GM12878 (cell line): ENCODE results near the gene TNFAIP2. TPM values are rescaled to one million over a fixed set of nuclear protein-coding genes. Genes with fewer than 3 reads are reported as not detected.

Experiments
- ATAC-seq: fragments of 200-7000 bp; cut with Tn5 transposase; 3 replicates; pipeline ENCODE4 v1.9.1; 2020; ENCODE audit warnings: mild to moderate bottlenecking, moderate library complexity
- BruUV-seq: library from RNA; stranded (reverse); fragments of 400-500 nt; replicated peaks from 2 replicates; lab custom pipeline; 2021; lab: Mats Ljungman, UMichigan
- CTCF ChIA-PET: fragments of 300-600 bp; sonication (Branson Sonifier 250); formaldehyde crosslinking; extraction: SDS; loops from one replicate; lab custom pipeline; 2021; ENCODE audit warnings: inconsistent platforms; lab: Yijun Ruan, JAX
- POLR2A ChIA-PET: fragments of 350-600 bp; formaldehyde crosslinking; extraction: SDS; loops from one replicate; lab custom pipeline; 2021; ENCODE audit warnings: inconsistent platforms; lab: Charles Lee
- RAD21 ChIA-PET: fragments of 300-600 bp; sonication (Branson Sonifier 250); formaldehyde crosslinking; loops from one replicate; lab custom pipeline; 2023; ENCODE audit warnings: antibody characterized with exemption; ENCODE audit not compliant: unreplicated experiment; lab: Charles Lee
- SMC1A ChIA-PET: fragments of 300-600 bp; sonication (Branson Sonifier 250); formaldehyde crosslinking; loops from one replicate; lab custom pipeline; 2023; ENCODE audit not compliant: unreplicated experiment, uncharacterized antibody; lab: Charles Lee
- DNase-seq: peaks from one replicate; pipeline ENCODE4 v3.0.0-alpha.2; 2011; ENCODE audit warnings: low read depth, low spot score
- FAIRE-seq: peaks from 3 replicates; lab custom pipeline; 2011; peaks lifted over from hg19 to GRCh38; lab: Jason Lieb, UNC
- H2AFZ ChIP-seq: 2 replicates; pipeline ENCODE4 v1.6.0; 2011; ENCODE audit warnings: low read depth, low read length, control low read depth; ENCODE audit not compliant: control insufficient read depth
- H3K27ac ChIP-seq: 2 replicates; pipeline ENCODE4 v1.5.1; 2011; ENCODE audit warnings: control low read depth; ENCODE audit not compliant: control insufficient read depth, insufficient read depth
- H3K27me3 ChIP-seq, 2 experiments: replicated peaks in 1 of 2; 2 replicates each; pipeline versions ENCODE4 v1.6.0 to v1.6.1; 2011; ENCODE audit warnings: low read length in 1 of 2; ENCODE audit not compliant: control insufficient read depth in 2 of 2, insufficient read depth in 2 of 2
- H3K36me3 ChIP-seq, 2 experiments: 2 replicates each; pipeline ENCODE4 v1.5.1; 2011; ENCODE audit warnings: low read length in 1 of 2; ENCODE audit not compliant: control insufficient read depth in 2 of 2, insufficient read depth in 2 of 2
- H3K4me1 ChIP-seq: 2 replicates; pipeline ENCODE4 v1.6.1; 2011; ENCODE audit warnings: mild to moderate bottlenecking, low read length, moderate library complexity, mixed read lengths; ENCODE audit not compliant: control insufficient read depth, insufficient read depth
- H3K4me2 ChIP-seq: 2 replicates; pipeline ENCODE4 v1.6.0; 2011; ENCODE audit warnings: control low read depth; ENCODE audit not compliant: control insufficient read depth, insufficient read depth
- H3K4me3 ChIP-seq: fragments of 200-600 bp; sonication (generic); 2 replicates; pipeline ENCODE4 v1.5.1; 2016
- H3K79me2 ChIP-seq: 2 replicates; pipeline ENCODE4 v1.6.0; 2011; ENCODE audit warnings: low read length; ENCODE audit not compliant: control insufficient read depth, insufficient read depth
- H3K9ac ChIP-seq: 2 replicates; pipeline ENCODE4 v1.8.0; 2011; ENCODE audit warnings: low read length, control low read depth, mixed read lengths; ENCODE audit not compliant: control insufficient read depth, insufficient read depth
- H3K9me3 ChIP-seq: replicated peaks from 3 replicates; pipeline ENCODE4 v1.5.1; 2011; ENCODE audit warnings: mild to moderate bottlenecking, low read length; ENCODE audit not compliant: control insufficient read depth, insufficient read depth
- H4K20me1 ChIP-seq: 2 replicates; pipeline ENCODE4 v1.6.0; 2011; ENCODE audit not compliant: control insufficient read depth, insufficient read depth
- ASH2L ChIP-seq: fragments of 300-600, 200-600 bp; sonication (generic); IDR thresholded peaks from 2 replicates; pipeline ENCODE4 v1.6.1; 2017; ENCODE audit warnings: low read depth, mild to moderate bottlenecking, borderline replicate concordance
- DPF2 ChIP-seq: fragments of 450-650 bp; IDR thresholded peaks from 2 replicates; pipeline ENCODE4 v1.6.1; 2017; ENCODE audit warnings: mild to moderate bottlenecking
- GATAD2B ChIP-seq: fragments of 450-650 bp; conservative IDR thresholded peaks from 2 replicates; pipeline ENCODE4 v1.6.1; 2017; ENCODE audit warnings: low read depth, mild to moderate bottlenecking, moderate library complexity
- KDM1A ChIP-seq: fragments of 200-600 bp; sonication (generic); IDR thresholded peaks from 2 replicates; pipeline ENCODE4 v1.6.1; 2016; ENCODE audit warnings: borderline replicate concordance
- KLF5 ChIP-seq: fragments of 450-650 bp; IDR thresholded peaks from 2 replicates; pipeline ENCODE4 v1.6.1; 2014; ENCODE audit warnings: mild to moderate bottlenecking; ENCODE audit not compliant: partially characterized antibody
- MYB ChIP-seq: fragments of 150-350 bp; IDR thresholded peaks from 2 replicates; pipeline ENCODE4 v1.6.1; 2014; ENCODE audit warnings: mild to moderate bottlenecking, low read depth, low read length, borderline replicate concordance
- NR2C1 ChIP-seq: fragments of 450-650 bp; IDR thresholded peaks from 2 replicates; pipeline ENCODE4 v1.6.1; 2017; ENCODE audit warnings: antibody characterized with exemption, mild to moderate bottlenecking, moderate library complexity
- NR2F1 ChIP-seq: fragments of 450-650 bp; conservative IDR thresholded peaks from 2 replicates; pipeline ENCODE4 v1.6.1; 2017; ENCODE audit warnings: mild to moderate bottlenecking
- NRF1 ChIP-seq: conservative IDR thresholded peaks from 2 replicates; pipeline ENCODE4 v1.6.1; 2011; ENCODE audit warnings: mild to moderate bottlenecking, low read depth, low read length, improper control_type of control experiment
- POLR2AphosphoS2 ChIP-seq: IDR thresholded peaks from 2 replicates; pipeline ENCODE4 v1.6.1; 2011; ENCODE audit warnings: low read depth, mild to moderate bottlenecking, low read length, improper control_type of control experiment, moderate library complexity
- RAD21 ChIP-seq: IDR thresholded peaks from 2 replicates; pipeline ENCODE4 v1.6.1; 2011; ENCODE audit warnings: mild to moderate bottlenecking, low read depth, low read length, moderate library complexity; ENCODE audit not compliant: insufficient read depth
- RAD51 ChIP-seq: fragments of 450-650 bp; IDR thresholded peaks from 2 replicates; pipeline ENCODE4 v1.6.1; 2016; ENCODE audit warnings: moderate library complexity, mild to moderate bottlenecking, inconsistent platforms
- RELA ChIP-seq: fragments of 450-650 bp; IDR thresholded peaks from 2 replicates; pipeline ENCODE4 v1.8.0; 2014; ENCODE audit warnings: borderline replicate concordance; ENCODE audit not compliant: partially characterized antibody
- RUNX3 ChIP-seq: IDR thresholded peaks from 2 replicates; pipeline ENCODE4 v1.6.1; 2012; ENCODE audit warnings: low read length, inconsistent platforms
- SIX5 ChIP-seq: IDR thresholded peaks from 2 replicates; pipeline ENCODE4 v1.6.1; 2011; ENCODE audit warnings: mild to moderate bottlenecking, low read depth, low read length, moderate library complexity; ENCODE audit not compliant: severe bottlenecking
- SMAD5 ChIP-seq: IDR thresholded peaks from 2 replicates; pipeline ENCODE4 v1.6.1; 2016; ENCODE audit warnings: antibody characterized with exemption, low read depth
- SREBF1 ChIP-seq: IDR thresholded peaks from 2 replicates; pipeline ENCODE4 v1.6.1; 2012; ENCODE audit warnings: mild to moderate bottlenecking, low read length
- TBL1XR1 ChIP-seq: IDR thresholded peaks from 2 replicates; pipeline ENCODE4 v1.6.1; 2012; ENCODE audit warnings: low read depth, low read length, improper control_type of control experiment
- ZBED1 ChIP-seq: IDR thresholded peaks from 2 replicates; pipeline ENCODE4 v1.6.1; 2016; ENCODE audit warnings: borderline replicate concordance
- ZNF207 ChIP-seq: fragments of 450-650 bp; IDR thresholded peaks from 2 replicates; pipeline ENCODE4 v1.6.1; 2014; ENCODE audit warnings: antibody characterized with exemption, mild to moderate bottlenecking, borderline replicate concordance
- ZNF24 ChIP-seq: fragments of 450-650 bp; IDR thresholded peaks from 2 replicates; pipeline ENCODE4 v1.6.1; 2017; ENCODE audit warnings: antibody characterized with exemption, mild to moderate bottlenecking
- WGBS: methylation state at CpG from one replicate; pipeline ENCODE4 v1.1.6; 2016; ENCODE audit warnings: low lambda C conversion rate; ENCODE audit not compliant: insufficient replicate concordance, insufficient coverage; ENCODE audit errors: missing lambda C conversion rate; 5-methylcytosine and 5-hydroxymethylcytosine counted together
- in situ Hi-C: fragments of 300-500 bp; cut with MboI; formaldehyde crosslinking; loops from 9 replicates; pipeline ENCODE4 v1.14.3; 2018; ENCODE audit warnings: mixed read lengths
- intact Hi-C: fragments of 100-400 bp; cut with micrococcal nuclease; formaldehyde crosslinking; loops from one replicate; pipeline ENCODE4 v1.14.2; 2022; ENCODE audit not compliant: unreplicated experiment
- polyA plus RNA-seq, 11 experiments: library from polyadenylated mRNA; depleted of rRNA in 4 of 11; unstranded in 6 of 11; stranded (reverse) in 5 of 11; fragments of >200 nt; fragmentation: Nextera tagmentation in 4 of 11; fragmentation: Illumina TruSeq in 1 of 11; extraction: Ambion mirVana in 4 of 11; extraction: Trizol in 1 of 11; gene quantifications; 1 replicate in 1 of 11; 2 replicates in 10 of 11; pipeline versions ENCODE4 v1.2.1 to v1.2.3, GENCODE V29; 2011 to 2016; ENCODE audit warnings: inconsistent platforms in 2 of 11, missing spikeins in 2 of 11, low read depth in 1 of 11
- total RNA-seq, 4 experiments: library from RNA; depleted of rRNA in 3 of 4; stranded (reverse); fragments of >200 nt in 3 of 4; fragmentation: Illumina TruSeq in 1 of 4; extraction: Trizol in 1 of 4; gene quantifications; 2 replicates each; pipeline versions ENCODE4 v1.2.1 to v1.2.3, GENCODE V29; 2013 to 2021
- TF ChIP-seq, protein P1 (sequence below): IDR thresholded peaks from 2 replicates; pipeline ENCODE4 v1.6.1; 2012; ENCODE audit warnings: low read depth, low read length, improper control_type of control experiment
- TF ChIP-seq, protein P2 (sequence below): fragments of 450-650 bp; IDR thresholded peaks from 2 replicates; pipeline ENCODE4 v1.6.1; 2014; ENCODE audit warnings: mild to moderate bottlenecking
- TF ChIP-seq, protein P3 (sequence below): IDR thresholded peaks from 2 replicates; pipeline ENCODE4 v1.6.1; 2011; ENCODE audit warnings: low read depth, low read length, improper control_type of control experiment, borderline replicate concordance

Gene TNFAIP2
- total and polyA plus RNA-seq, 10 of the 15 experiments (the other 5 are each of a cell fraction or from before 2014, with no cell fraction given): 7.1 to 150 (median 74.5) TPM

DNA sequence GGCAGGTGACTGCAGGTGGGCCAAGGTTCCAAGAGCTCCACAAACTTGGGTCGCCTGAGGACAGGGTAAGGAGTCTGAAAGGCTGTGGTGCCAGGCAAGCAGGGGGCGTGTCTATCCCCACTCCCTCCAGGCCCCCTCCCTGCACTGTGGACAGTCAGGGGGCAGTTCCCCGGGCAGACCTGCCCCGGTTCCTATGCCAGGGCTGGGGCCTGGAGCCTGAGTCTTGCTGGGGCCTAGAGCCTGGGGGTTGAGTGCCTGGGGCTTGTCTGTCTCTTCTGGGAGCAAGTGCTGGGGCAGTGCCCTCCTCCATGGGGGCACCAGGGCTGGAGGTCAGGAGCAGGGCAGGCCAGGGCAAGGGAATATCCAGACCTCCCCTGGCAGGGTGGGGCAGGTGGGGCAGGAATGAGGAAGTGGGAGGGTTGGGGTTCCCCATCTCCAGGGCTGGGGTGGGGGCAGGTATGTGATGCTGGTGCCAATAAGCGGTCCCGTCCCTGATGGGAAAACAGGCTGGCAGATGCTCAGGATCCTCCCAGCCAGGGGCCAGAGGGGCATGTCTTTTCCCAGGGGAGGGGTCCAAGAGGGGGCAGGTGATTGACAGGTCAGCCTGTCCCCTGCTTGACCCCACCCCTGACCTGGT is 11.9 kb upstream of the TNFAIP2 start:
- POLR2A ChIA-PET: interaction anchor here (0.5 to 1.0 kb wide), 4 partner anchors 8 to 223 kb away, joined by 3 to 6 read pairs (median 4); partner anchors contain the start of gene EIF5
- Histone ChIP-seq H3K4me2 (peak overlapping the region; percentile 54), H3K36me3 (no peaks in the 10 kb centered on the region), H3K79me2 (no peaks in the 10 kb centered on the region), H3K27ac (peak overlapping the region; percentile 79), H3K4me1 (peaks cover 68% of the 10 kb centered on the region), H2AFZ (no peak overlapping the region), H3K4me3 (no peak overlapping the region), H4K20me1 (no peaks in the 10 kb centered on the region), H3K9ac (peak overlapping the region; percentile 59), H3K9me3 (no peaks in the 10 kb centered on the region), H3K27me3 (no peaks in the 10 kb centered on the region)
- peak; percentile 64 for ATAC-seq
- BruUV-seq: no TSS peak
- CTCF ChIA-PET: interaction anchor here (4.1 kb wide), 1 partner anchor 29 kb away, joined by 32 read pairs; no protein-coding TSS in a partner anchor
- in situ Hi-C loops: no loop called here
- 18% methylated on average over 6 of the region's 6 CpGs for WGBS
- RAD21 ChIA-PET: interaction anchor here (1.6 to 4.2 kb wide), 2 partner anchors 15 to 30 kb away, joined by 3 to 40 read pairs; no protein-coding TSS in a partner anchor
- FAIRE-seq: no peak
- SMC1A ChIA-PET: interaction anchor here (4.9 kb wide), 1 partner anchor 30 kb away, joined by 22 read pairs; no protein-coding TSS in a partner anchor
- intact Hi-C loops: no loop called here
- DNase-seq: no peak
- TF ChIP-seq RUNX3: peak; percentile 49; the same call in 1 of the 2 replicates
- TF ChIP-seq DPF2: peak; percentile 83; the same call in 1 of the 2 replicates
- TF ChIP-seq TBL1XR1: no peak
- TF ChIP-seq ZNF207: no peak
- no peak for TF ChIP-seq MYB
- TF ChIP-seq NR2C1: peak; percentile 23; the same call in 1 of the 2 replicates
- no peak for TF ChIP-seq ZNF24
- no peak for TF ChIP-seq ZBED1
- no peak for TF ChIP-seq SREBF1
- no peak for TF ChIP-seq RAD51
- TF ChIP-seq RAD21: no peak
- no peak for TF ChIP-seq POLR2AphosphoS2
- TF ChIP-seq GATAD2B: peak; percentile 62
- TF ChIP-seq, protein P1, sequence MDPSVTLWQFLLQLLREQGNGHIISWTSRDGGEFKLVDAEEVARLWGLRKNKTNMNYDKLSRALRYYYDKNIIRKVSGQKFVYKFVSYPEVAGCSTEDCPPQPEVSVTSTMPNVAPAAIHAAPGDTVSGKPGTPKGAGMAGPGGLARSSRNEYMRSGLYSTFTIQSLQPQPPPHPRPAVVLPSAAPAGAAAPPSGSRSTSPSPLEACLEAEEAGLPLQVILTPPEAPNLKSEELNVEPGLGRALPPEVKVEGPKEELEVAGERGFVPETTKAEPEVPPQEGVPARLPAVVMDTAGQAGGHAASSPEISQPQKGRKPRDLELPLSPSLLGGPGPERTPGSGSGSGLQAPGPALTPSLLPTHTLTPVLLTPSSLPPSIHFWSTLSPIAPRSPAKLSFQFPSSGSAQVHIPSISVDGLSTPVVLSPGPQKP: no peak
- TF ChIP-seq RELA: peak; percentile 78
- no peak for TF ChIP-seq SMAD5
- TF ChIP-seq ASH2L: no peak
- TF ChIP-seq NRF1: no peak
- TF ChIP-seq SIX5: no peak
- TF ChIP-seq, protein P2, sequence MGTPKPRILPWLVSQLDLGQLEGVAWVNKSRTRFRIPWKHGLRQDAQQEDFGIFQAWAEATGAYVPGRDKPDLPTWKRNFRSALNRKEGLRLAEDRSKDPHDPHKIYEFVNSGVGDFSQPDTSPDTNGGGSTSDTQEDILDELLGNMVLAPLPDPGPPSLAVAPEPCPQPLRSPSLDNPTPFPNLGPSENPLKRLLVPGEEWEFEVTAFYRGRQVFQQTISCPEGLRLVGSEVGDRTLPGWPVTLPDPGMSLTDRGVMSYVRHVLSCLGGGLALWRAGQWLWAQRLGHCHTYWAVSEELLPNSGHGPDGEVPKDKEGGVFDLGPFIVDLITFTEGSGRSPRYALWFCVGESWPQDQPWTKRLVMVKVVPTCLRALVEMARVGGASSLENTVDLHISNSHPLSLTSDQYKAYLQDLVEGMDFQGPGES: no peak
- no peak for TF ChIP-seq KDM1A
- TF ChIP-seq KLF5: no peak
- TF ChIP-seq, protein P3, sequence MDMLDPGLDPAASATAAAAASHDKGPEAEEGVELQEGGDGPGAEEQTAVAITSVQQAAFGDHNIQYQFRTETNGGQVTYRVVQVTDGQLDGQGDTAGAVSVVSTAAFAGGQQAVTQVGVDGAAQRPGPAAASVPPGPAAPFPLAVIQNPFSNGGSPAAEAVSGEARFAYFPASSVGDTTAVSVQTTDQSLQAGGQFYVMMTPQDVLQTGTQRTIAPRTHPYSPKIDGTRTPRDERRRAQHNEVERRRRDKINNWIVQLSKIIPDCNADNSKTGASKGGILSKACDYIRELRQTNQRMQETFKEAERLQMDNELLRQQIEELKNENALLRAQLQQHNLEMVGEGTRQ: no peak
- TF ChIP-seq NR2F1: peak; percentile 91
